Peyer's patch (tissue), 4 donors: ENCODE results near the gene PLGLB1. TPM values are rescaled to one million over a fixed set of nuclear protein-coding genes. Genes with fewer than 3 reads are reported as not detected.
"Not testable (repeated sequence)": the region's sequence is repeated elsewhere in the genome, so short reads cannot be mapped to it uniquely, and the experiment has no call there.

ENCODE experiments used
- DNase-seq, 3 donors: peaks; one replicate each; pipeline ENCODE4 v3.0.0-alpha.2; 2017 to 2019
- H3K27ac ChIP-seq, 4 donors: fragments of 200-600 bp; sonication (generic); one replicate each; pipeline ENCODE4 v1.5.1; 2016 to 2019
- H3K27me3 ChIP-seq, 2 donors: fragments of 200-600 bp; sonication (generic); one replicate each; pipeline ENCODE4 v1.5.1; 2019
- H3K36me3 ChIP-seq, 3 donors: fragments of 200-600 bp; sonication (generic); one replicate each; pipeline ENCODE4 v1.5.1; 2016 to 2019
- H3K4me1 ChIP-seq, 4 donors: fragments of 200-600 bp; sonication (generic); one replicate each; pipeline ENCODE4 v1.5.1; 2016 to 2019
- H3K4me3 ChIP-seq, 4 donors: fragments of 200-600 bp; sonication (generic); 1 replicate in 3 of 4; 2 replicates in 1 of 4; pipeline ENCODE4 v1.5.1; 2016 to 2019; ENCODE audit warnings: mild to moderate bottlenecking in 1 of 4
- H3K9me3 ChIP-seq, 4 donors: fragments of 200-600 bp; sonication (generic); one replicate each; pipeline ENCODE4 v1.5.1; 2016 to 2019; ENCODE audit warnings: mild to moderate bottlenecking in 1 of 4
- CTCF ChIP-seq, 6 experiments: fragments of 450-650 bp in 4 of 6; fragments of 200-600 bp in 2 of 6; sonication (generic) in 1 of 6; IDR thresholded peaks; one replicate each; pipeline ENCODE4 v1.5.1; 2017 to 2019; ENCODE audit warnings: antibody characterized with exemption in 6 of 6, mild to moderate bottlenecking in 3 of 6, moderate library complexity in 1 of 6
- total RNA-seq, 4 donors: library from RNA; depleted of rRNA; stranded (reverse); fragments of >200 nt; gene quantifications; one replicate each; pipeline ENCODE4 v1.1.0, GENCODE V29; 2016

The PLGLB1 gene
- 10 to 100 TPM in 1 of 4 donors, 1 to 10 TPM in 3; 1.4 to 10.7 (median 8.2) TPM for total RNA-seq

- DNase-seq, H3K27me3 ChIP-seq, H3K27ac ChIP-seq, H3K9me3 ChIP-seq, H3K4me3 ChIP-seq, H3K36me3 ChIP-seq, H3K4me1 ChIP-seq: not testable (repeated sequence)
Observed at GRCh38 chr2:87021744-87022143, at the start of gene PLGLB1. TSS of gene PLGLB1 (minus strand) at chr2:87021844. CDS start at chr2:87021783, 61 bp downstream.

- DNase-seq, H3K4me3 ChIP-seq, H3K36me3 ChIP-seq, H3K27me3 ChIP-seq, H3K9me3 ChIP-seq, H3K4me1 ChIP-seq, H3K27ac ChIP-seq: not testable (repeated sequence)
Observed at GRCh38 chr2:87064305-87064704, 42.7 kb upstream of the PLGLB1 start.

GRCh38 chr2:87063431-87063830 is 41.8 kb upstream of the PLGLB1 start:
- not testable (repeated sequence) for DNase-seq, H3K4me1 ChIP-seq, H3K27ac ChIP-seq, H3K27me3 ChIP-seq, H3K9me3 ChIP-seq, H3K4me3 ChIP-seq, H3K36me3 ChIP-seq

GRCh38 chr2:87061519-87061918 is 39.9 kb upstream of the PLGLB1 start:
- not testable (repeated sequence) for H3K27ac ChIP-seq, H3K4me3 ChIP-seq, H3K36me3 ChIP-seq, H3K9me3 ChIP-seq, H3K27me3 ChIP-seq, DNase-seq, H3K4me1 ChIP-seq

- not testable (repeated sequence) for DNase-seq, H3K9me3 ChIP-seq, H3K4me1 ChIP-seq, H3K27me3 ChIP-seq, H3K36me3 ChIP-seq, H3K27ac ChIP-seq, H3K4me3 ChIP-seq
Observed at GRCh38 chr2:87057606-87058005, 36.0 kb upstream of the PLGLB1 start.

GRCh38 chr2:87056843-87057242 is 35.2 kb upstream of the PLGLB1 start:
- H3K27me3 ChIP-seq, DNase-seq, H3K9me3 ChIP-seq, H3K27ac ChIP-seq, H3K4me1 ChIP-seq, H3K4me3 ChIP-seq, H3K36me3 ChIP-seq: not testable (repeated sequence)

GRCh38 chr2:87056435-87056834 is 34.8 kb upstream of the PLGLB1 start:
- not testable (repeated sequence) for DNase-seq, H3K27me3 ChIP-seq, H3K27ac ChIP-seq, H3K36me3 ChIP-seq, H3K4me3 ChIP-seq, H3K4me1 ChIP-seq, H3K9me3 ChIP-seq

- not testable (repeated sequence) for H3K4me3 ChIP-seq, H3K27ac ChIP-seq, H3K9me3 ChIP-seq, H3K4me1 ChIP-seq, H3K27me3 ChIP-seq, DNase-seq, H3K36me3 ChIP-seq
Observed at GRCh38 chr2:87054375-87054774, 32.7 kb upstream of the PLGLB1 start.

- not testable (repeated sequence) for H3K27me3 ChIP-seq, H3K9me3 ChIP-seq, H3K4me1 ChIP-seq, H3K4me3 ChIP-seq, H3K27ac ChIP-seq, H3K36me3 ChIP-seq
- peak in 1 of 3 donors; percentile 49 for DNase-seq
- TF ChIP-seq CTCF (IDR thresholded peaks at IDR 0.05), result peak in 1 of 6 experiments; percentile 41
Observed at GRCh38 chr2:87041321-87041978, 19.8 kb upstream of the PLGLB1 start.

GRCh38 chr2:87028607-87029006 is 7.0 kb upstream of the PLGLB1 start:
- not testable (repeated sequence) for H3K4me3 ChIP-seq, DNase-seq, H3K36me3 ChIP-seq, H3K27me3 ChIP-seq, H3K9me3 ChIP-seq, H3K27ac ChIP-seq, H3K4me1 ChIP-seq

GRCh38 chr2:87026816-87027215 is 5.2 kb upstream of the PLGLB1 start:
- H3K27me3 ChIP-seq, H3K9me3 ChIP-seq, H3K27ac ChIP-seq, H3K4me3 ChIP-seq, DNase-seq, H3K36me3 ChIP-seq, H3K4me1 ChIP-seq: not testable (repeated sequence)

- DNase-seq, result not testable (repeated sequence)
Observed at GRCh38 chr2:87025927-87026326, 4.3 kb upstream of the PLGLB1 start.

GRCh38 chr2:87023988-87024615 is 2.5 kb upstream of the PLGLB1 start:
- H3K4me1 ChIP-seq, H3K4me3 ChIP-seq, DNase-seq, H3K36me3 ChIP-seq, H3K27ac ChIP-seq, H3K9me3 ChIP-seq, H3K27me3 ChIP-seq: not testable (repeated sequence)

More at GRCh38 chr2:87025927-87026326, 4.3 kb upstream of the PLGLB1 start:
- H3K4me1 ChIP-seq, H3K27ac ChIP-seq, H3K27me3 ChIP-seq, H3K9me3 ChIP-seq, H3K4me3 ChIP-seq, H3K36me3 ChIP-seq: not testable (repeated sequence)

GRCh38 chr2:87021043-87021442 is 601 bp downstream of the PLGLB1 start:
- H3K9me3 ChIP-seq, DNase-seq, H3K4me1 ChIP-seq, H3K27me3 ChIP-seq, H3K27ac ChIP-seq, H3K36me3 ChIP-seq, H3K4me3 ChIP-seq: not testable (repeated sequence)
